B cell (primary cell): ENCODE data around the gene YARS1. TPM values are rescaled to one million over a fixed set of nuclear protein-coding genes. Genes with fewer than 3 reads are reported as not detected.

Source experiments
- ATAC-seq: fragments of 200-7000 bp; cut with Tn5 transposase; one replicate; pipeline ENCODE4 v1.10.0; 2021; ENCODE audit warnings: low read depth, mild to moderate bottlenecking, moderate number of reproducible peaks, moderate library complexity
- CTCF ChIA-PET: fragments of 350-600 bp; sonication (Branson Sonifier 250); formaldehyde crosslinking; loops from one replicate; lab custom pipeline; 2021; ENCODE audit warnings: antibody characterized with exemption, inconsistent platforms; lab: Charles Lee
- POLR2A ChIA-PET: fragments of 350-600 bp; sonication (Branson Sonifier 250); formaldehyde crosslinking; loops from one replicate; lab custom pipeline; 2021; ENCODE audit warnings: antibody characterized with exemption; lab: Charles Lee
- DNase-seq: peaks from one replicate; pipeline ENCODE4 v3.0.0; 2013
- H2AFZ ChIP-seq: 2 replicates; pipeline ENCODE4 v1.6.1; 2012; ENCODE audit warnings: mild to moderate bottlenecking, low read depth, low read length; ENCODE audit not compliant: insufficient read depth, poor library complexity, severe bottlenecking
- H3K27ac ChIP-seq, 2 donors: 1 replicate in 1 of 2; 2 replicates in 1 of 2; pipeline ENCODE4 v1.5.1; 2012 to 2013; ENCODE audit warnings: low read length in 2 of 2, mild to moderate bottlenecking in 2 of 2, moderate library complexity in 1 of 2
- H3K27me3 ChIP-seq, 4 experiments: fragments of 200-600 bp in 1 of 4; sonication (generic) in 1 of 4; replicated peaks in 1 of 4; 1 replicate in 2 of 4; 2 replicates in 2 of 4; pipeline versions ENCODE4 v1.6.1 to v1.7.0; 2013 to 2016; ENCODE audit warnings: low read length in 3 of 4, mild to moderate bottlenecking in 2 of 4, mixed read lengths in 1 of 4, moderate library complexity in 1 of 4; ENCODE audit not compliant: insufficient read depth in 4 of 4, control insufficient read depth in 3 of 4; ENCODE audit errors: control extremely low read depth in 1 of 4
- H3K36me3 ChIP-seq, 2 experiments: replicated peaks in 1 of 2; 1 replicate in 1 of 2; 2 replicates in 1 of 2; pipeline versions ENCODE4 v1.6.1 to v1.7.1; 2013; ENCODE audit warnings: low read length in 1 of 2; ENCODE audit not compliant: insufficient read depth in 2 of 2, control insufficient read depth in 1 of 2; ENCODE audit errors: control extremely low read depth in 1 of 2, extremely low read depth in 1 of 2
- H3K4me1 ChIP-seq, 2 donors: fragments of 200-600 bp in 1 of 2; sonication (generic) in 1 of 2; 1 replicate in 1 of 2; 2 replicates in 1 of 2; pipeline versions ENCODE4 v1.5.1 to v1.6.1; 2013 to 2017; ENCODE audit warnings: low read length in 2 of 2; ENCODE audit not compliant: control insufficient read depth in 2 of 2, insufficient read depth in 2 of 2
- H3K4me2 ChIP-seq: replicated peaks from 2 replicates; pipeline ENCODE3; 2012; ENCODE audit warnings: mild to moderate bottlenecking, low read depth, low read length; ENCODE audit not compliant: poor library complexity, severe bottlenecking
- H3K4me3 ChIP-seq, 5 experiments: fragments of 200-600 bp in 1 of 5; sonication (generic) in 1 of 5; 1 replicate in 3 of 5; 2 replicates in 2 of 5; pipeline versions ENCODE4 v1.5.1 to v1.7.0; 2011 to 2016; ENCODE audit warnings: low read length in 4 of 5, mild to moderate bottlenecking in 4 of 5, low read depth in 2 of 5, control low read depth in 1 of 5, moderate library complexity in 1 of 5; ENCODE audit not compliant: insufficient read depth in 1 of 5; ENCODE audit errors: control extremely low read depth in 1 of 5, extremely low read depth in 1 of 5
- H3K79me2 ChIP-seq: fragments of 200-600 bp; sonication (generic); one replicate; pipeline ENCODE4 v1.6.0; 2016; ENCODE audit warnings: low read length; ENCODE audit not compliant: control insufficient read depth, insufficient read depth
- H3K9ac ChIP-seq: fragments of 200-600 bp; sonication (generic); 2 replicates; pipeline ENCODE4 v1.6.1; 2017; ENCODE audit warnings: mild to moderate bottlenecking, low read length, moderate library complexity
- H3K9me3 ChIP-seq, 3 donors: one replicate each; pipeline versions ENCODE4 v1.6.1 to v1.7.1; 2013; ENCODE audit warnings: low read length in 2 of 3; ENCODE audit not compliant: control insufficient read depth in 2 of 3, insufficient read depth in 1 of 3; ENCODE audit errors: control extremely low read depth in 1 of 3
- H4K20me1 ChIP-seq: 2 replicates; pipeline ENCODE4 v1.6.0; 2012; ENCODE audit warnings: mild to moderate bottlenecking, low read length; ENCODE audit not compliant: insufficient read depth, control insufficient read depth, poor library complexity, severe bottlenecking
- H3K27ac Mint-ChIP-seq: one replicate; pipeline ENCODE4 v1.8.0; 2021; ENCODE audit warnings: mixed read lengths
- H3K27me3 Mint-ChIP-seq: one replicate; pipeline ENCODE4 v1.8.0; 2021; ENCODE audit warnings: mixed read lengths
- H3K4me1 Mint-ChIP-seq: one replicate; pipeline ENCODE4 v1.8.0; 2021; ENCODE audit warnings: mixed read lengths
- H3K4me3 Mint-ChIP-seq: one replicate; pipeline ENCODE4 v1.8.0; 2021; ENCODE audit warnings: mixed read lengths
- H3K9me3 Mint-ChIP-seq: one replicate; pipeline ENCODE4 v1.8.0; 2022; ENCODE audit warnings: mixed read lengths; ENCODE audit not compliant: insufficient read depth
- EZH2 ChIP-seq: IDR thresholded peaks from 2 replicates; pipeline ENCODE4 v1.6.1; 2012; ENCODE audit warnings: borderline replicate concordance, low read depth, mild to moderate bottlenecking, moderate library complexity, low read length; ENCODE audit not compliant: insufficient read depth, poor library complexity, severe bottlenecking
- WGBS: methylation state at CpG from one replicate; pipeline ENCODE4 v1.1.5; 2013; ENCODE audit warnings: missing lambda C conversion rate; ENCODE audit not compliant: insufficient coverage; 5-methylcytosine and 5-hydroxymethylcytosine counted together
- intact Hi-C: fragments of 100-400 bp; cut with micrococcal nuclease; formaldehyde crosslinking; loops from one replicate; pipeline ENCODE4 v1.10.0; 2022
- polyA plus RNA-seq: library from polyadenylated mRNA; depleted of rRNA; stranded (reverse); fragments of >200 nt; gene quantifications from 2 replicates; pipeline ENCODE4 v1.2.3, GENCODE V29; 2012
- total RNA-seq, 2 donors: library from RNA; stranded (reverse); fragments of 120-200 nt in 1 of 2; gene quantifications; 1 replicate in 1 of 2; 2 replicates in 1 of 2; pipeline versions ENCODE4 v1.2.3 to v1.2.4, GENCODE V29; 2013 to 2022
- TF ChIP-seq, protein P1 (sequence below): fragments of 200-600 bp; IDR thresholded peaks from one replicate; pipeline ENCODE4 v1.8.0; 2022; ENCODE audit warnings: antibody characterized with exemption, mild to moderate bottlenecking

YARS1 gene
- total and polyA plus RNA-seq, 2 donors (not counting 1 experiment from before 2014, with no cell fraction given) = 33.0 to 73.2 TPM

DNA sequence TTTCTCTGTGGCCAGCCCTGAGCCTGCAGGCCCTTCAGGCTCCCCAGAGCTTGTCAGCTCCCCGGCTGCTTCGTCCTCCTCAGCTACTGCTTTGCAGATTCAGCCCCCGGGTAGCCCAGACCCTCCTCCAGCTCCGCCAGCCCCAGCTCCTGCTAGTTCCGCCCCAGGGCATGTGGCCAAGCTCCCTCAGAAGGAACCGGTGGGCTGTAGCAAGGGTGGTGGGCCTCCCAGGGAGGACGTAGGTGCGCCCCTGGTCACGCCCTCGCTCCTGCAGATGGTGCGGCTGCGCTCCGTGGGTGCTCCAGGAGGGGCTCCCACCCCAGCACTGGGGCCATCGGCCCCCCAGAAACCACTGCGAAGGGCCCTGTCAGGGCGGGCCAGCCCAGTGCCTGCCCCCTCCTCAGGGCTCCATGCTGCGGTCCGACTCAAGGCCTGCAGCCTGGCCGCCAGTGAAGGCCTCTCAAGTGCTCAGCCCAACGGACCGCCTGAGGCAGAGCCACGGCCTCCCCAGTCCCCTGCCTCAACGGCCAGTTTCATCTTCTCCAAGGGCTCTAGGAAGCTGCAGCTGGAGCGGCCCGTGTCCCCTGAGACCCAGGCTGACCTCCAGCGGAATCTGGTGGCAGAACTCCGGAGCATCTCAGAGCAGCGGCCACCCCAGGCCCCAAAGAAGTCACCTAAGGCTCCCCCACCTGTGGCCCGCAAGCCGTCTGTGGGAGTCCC, 45.4 kb downstream of the YARS1 start:
- no peak for ATAC-seq
- Histone ChIP-seq H3K27ac (no peak overlapping the region), H3K4me1 (peaks cover 0 to 3% of the 10 kb centered on the region in 2 donors), H3K36me3 (peaks cover 0 to 16% of the 10 kb centered on the region in 2 experiments), H4K20me1 (no peaks in the 10 kb centered on the region), H3K4me2 (no peak overlapping the region), H3K4me3 (no peak overlapping the region), H3K9ac (no peak overlapping the region), H3K9me3 (no peaks in the 10 kb centered on the region), H3K27me3 (no peaks in the 10 kb centered on the region), H2AFZ (no peak overlapping the region), H3K79me2 (no peaks in the 10 kb centered on the region)
- DNase-seq = no peak
- Mint-ChIP-seq H3K9me3 (no peaks in the 10 kb centered on the region), H3K27me3 (peaks cover 4% of the 10 kb centered on the region), H3K4me1 (peaks cover 3% of the 10 kb centered on the region), H3K27ac (no peak overlapping the region), H3K4me3 (no peak overlapping the region)
- intact Hi-C loops = loop anchor here (2.0 kb wide), 1 partner anchor 323 kb away; no protein-coding TSS in a partner anchor
- CTCF ChIA-PET = interaction anchor here (0.5 to 5.8 kb wide), 11 partner anchors 7 to 1934 kb away, joined by 3 to 76 read pairs (median 8); no protein-coding TSS in a partner anchor
- 95% methylated on average over 29 of the region's 30 CpGs for WGBS
- POLR2A ChIA-PET = interaction anchor here (0.7 kb wide), 1 partner anchor 18 kb away, joined by 5 read pairs; no protein-coding TSS in a partner anchor
- no peak for TF ChIP-seq EZH2
- TF ChIP-seq, protein P1, sequence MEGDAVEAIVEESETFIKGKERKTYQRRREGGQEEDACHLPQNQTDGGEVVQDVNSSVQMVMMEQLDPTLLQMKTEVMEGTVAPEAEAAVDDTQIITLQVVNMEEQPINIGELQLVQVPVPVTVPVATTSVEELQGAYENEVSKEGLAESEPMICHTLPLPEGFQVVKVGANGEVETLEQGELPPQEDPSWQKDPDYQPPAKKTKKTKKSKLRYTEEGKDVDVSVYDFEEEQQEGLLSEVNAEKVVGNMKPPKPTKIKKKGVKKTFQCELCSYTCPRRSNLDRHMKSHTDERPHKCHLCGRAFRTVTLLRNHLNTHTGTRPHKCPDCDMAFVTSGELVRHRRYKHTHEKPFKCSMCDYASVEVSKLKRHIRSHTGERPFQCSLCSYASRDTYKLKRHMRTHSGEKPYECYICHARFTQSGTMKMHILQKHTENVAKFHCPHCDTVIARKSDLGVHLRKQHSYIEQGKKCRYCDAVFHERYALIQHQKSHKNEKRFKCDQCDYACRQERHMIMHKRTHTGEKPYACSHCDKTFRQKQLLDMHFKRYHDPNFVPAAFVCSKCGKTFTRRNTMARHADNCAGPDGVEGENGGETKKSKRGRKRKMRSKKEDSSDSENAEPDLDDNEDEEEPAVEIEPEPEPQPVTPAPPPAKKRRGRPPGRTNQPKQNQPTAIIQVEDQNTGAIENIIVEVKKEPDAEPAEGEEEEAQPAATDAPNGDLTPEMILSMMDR = no peak
